Measurements from ENCODE around the gene RBMS3.

RBMS3 gene

GRCh38 chr3:29279286-29279685 lies 1.6 kb upstream of the RBMS3 start:
- no peak for DNase-seq

- DNase-seq: no peak
Measured at GRCh38 chr3:29279806-29280205, 1.1 kb upstream of the RBMS3 start.

GRCh38 chr3:29281094-29281343 lies 148 bp downstream of the RBMS3 start:
- no peak for DNase-seq

- DNase-seq: no peak
Measured at GRCh38 chr3:29281344-29282241, 722 bp downstream of the RBMS3 start.

- no peak for DNase-seq
Measured at GRCh38 chr3:29282427-29283230, 1.8 kb downstream of the RBMS3 start.

- no peak for DNase-seq
Measured at GRCh38 chr3:29283231-29284119, 2.6 kb downstream of the RBMS3 start.

- no peak for DNase-seq
Measured at GRCh38 chr3:29284497-29284896, 3.6 kb downstream of the RBMS3 start.

GRCh38 chr3:29285471-29286071 lies 4.7 kb downstream of the RBMS3 start:
- DNase-seq: no peak

- DNase-seq: no peak
Measured at GRCh38 chr3:29286478-29287240, 5.8 kb downstream of the RBMS3 start.

GRCh38 chr3:29290596-29290995 lies 9.7 kb downstream of the RBMS3 start:
- no peak for DNase-seq

GRCh38 chr3:29291260-29291981 lies 10.6 kb downstream of the RBMS3 start:
- DNase-seq: no peak

GRCh38 chr3:29291982-29292363 lies 11.1 kb downstream of the RBMS3 start:
- DNase-seq: no peak

GRCh38 chr3:29293421-29293820 lies 12.6 kb downstream of the RBMS3 start:
- DNase-seq: no peak

- DNase-seq: no peak
Measured at GRCh38 chr3:29297998-29298397, 17.1 kb downstream of the RBMS3 start.

GRCh38 chr3:29301332-29302019 lies 20.6 kb downstream of the RBMS3 start:
- DNase-seq: no peak

- no peak for DNase-seq
Measured at GRCh38 chr3:29302619-29303018, 21.7 kb downstream of the RBMS3 start.

- DNase-seq: no peak
Measured at GRCh38 chr3:29307295-29307694, 26.4 kb downstream of the RBMS3 start.

- no peak for DNase-seq
Measured at GRCh38 chr3:29310865-29311264, 30.0 kb downstream of the RBMS3 start.

- DNase-seq: no peak
Measured at GRCh38 chr3:29311795-29312194, 30.9 kb downstream of the RBMS3 start.

- no peak for DNase-seq
Measured at GRCh38 chr3:29312395-29312794, 31.5 kb downstream of the RBMS3 start.

GRCh38 chr3:29312960-29313452 lies 32.1 kb downstream of the RBMS3 start:
- no peak for DNase-seq

All from CD4-positive, alpha-beta T cell treated with Interleukin-17A for 4 hours (primary cell).